Ovary (tissue), 9 donors: ENCODE results near the gene SZT2. TPM values are rescaled to one million over a fixed set of nuclear protein-coding genes. Genes with fewer than 3 reads are reported as not detected.

Experiments
- DNase-seq, 5 donors: peaks; one replicate each; pipeline ENCODE4 v3.0.0-alpha.2; 2019 to 2020
- H3K27ac ChIP-seq, 2 donors: fragments of 200-600 bp; one replicate each; pipeline versions ENCODE4 v1.5.1 to v1.8.0; 2019 to 2022
- H3K27me3 ChIP-seq: fragments of 200-600 bp; one replicate; pipeline ENCODE4 v1.8.0; 2022
- H3K36me3 ChIP-seq: fragments of 200-600 bp; sonication (generic); one replicate; pipeline ENCODE4 v1.5.1; 2019
- H3K4me1 ChIP-seq: one replicate; pipeline ENCODE4 v1.8.1; 2013; ENCODE audit warnings: mild to moderate bottlenecking, moderate library complexity; ENCODE audit not compliant: insufficient read depth
- H3K4me3 ChIP-seq: fragments of 200-600 bp; sonication (generic); one replicate; pipeline ENCODE4 v1.5.1; 2017
- H3K9me3 ChIP-seq, 2 donors: fragments of 200-600 bp in 1 of 2; sonication (generic) in 1 of 2; one replicate each; pipeline versions ENCODE4 v1.5.1 to v1.8.1; 2013 to 2019; ENCODE audit warnings: mild to moderate bottlenecking in 1 of 2, moderate library complexity in 1 of 2
- EP300 ChIP-seq: sonication (generic); formaldehyde crosslinking; IDR thresholded peaks from one replicate; pipeline ENCODE4 v1.6.1; 2017; ENCODE audit warnings: antibody characterized with exemption
- POLR2A ChIP-seq: fragments of 450-650 bp; IDR thresholded peaks from one replicate; pipeline ENCODE4 v1.6.1; 2017; ENCODE audit warnings: antibody characterized with exemption, mild to moderate bottlenecking, moderate library complexity
- WGBS, 3 donors: extraction: QIAGEN DNeasy Blood & Tissue Kit in 1 of 3; methylation state at CpG; one replicate each; pipeline versions ENCODE4 v1.1.5 to v1.1.7; 2013 to 2017; 5-methylcytosine and 5-hydroxymethylcytosine counted together
- intact Hi-C, 4 donors: fragments of 100-400 bp; cut with DNase I; formaldehyde crosslinking; loops; one replicate each; pipeline versions ENCODE4 v1.11.0 to v1.15.1; 2022 to 2023
- polyA plus RNA-seq, 2 donors: library from polyadenylated mRNA; stranded (reverse); fragments of 200-250 nt in 1 of 2; fragments of 350-450 nt in 1 of 2; fragmentation: Illumina TruSeq in 1 of 2; extraction: RNeasy Lipid Tissue Mini Kit (QIAGEN cat#74804) in 1 of 2; gene quantifications; one replicate each; pipeline ENCODE4 v1.2.3, GENCODE V29; 2013 to 2014
- total RNA-seq, 7 donors: library from RNA; depleted of rRNA in 2 of 7; stranded (reverse); fragments of >200 nt in 2 of 7; fragmentation: NEBNext Ultra II Directional in 3 of 7; extraction: Animal tissue kit (Norgen Biotek cat#: 25700) in 3 of 7; gene quantifications; one replicate each; pipeline versions ENCODE4 v1.1.0 to v1.2.4, GENCODE V29; 2016 to 2023
- TF ChIP-seq, protein P1 (sequence below), 3 donors: fragments of 450-650 bp in 2 of 3; fragments of 200-600 bp in 1 of 3; IDR thresholded peaks; one replicate each; pipeline versions ENCODE4 v1.5.1 to v1.8.0; 2016 to 2022; ENCODE audit warnings: antibody characterized with exemption in 3 of 3, mild to moderate bottlenecking in 1 of 3
- donor health status: DM: no; HTN: no; CAD: no; lungs with moderate emphysema.
- donor health status: DM: no; HTN: no; CAD: no.
- donor health status: Bipolar disorder and iron deficiency.
- donor health status: DM: yes; HTN: yes; CAD: no.
- donor health status: DM: no; HTN: no; CAD: no.
- donor health status: DM: yes; HTN: yes; CAD: no.

The SZT2 gene
- total and polyA plus RNA-seq, 9 donors = 16.8 to 89.3 (median 49.8) TPM

DNA sequence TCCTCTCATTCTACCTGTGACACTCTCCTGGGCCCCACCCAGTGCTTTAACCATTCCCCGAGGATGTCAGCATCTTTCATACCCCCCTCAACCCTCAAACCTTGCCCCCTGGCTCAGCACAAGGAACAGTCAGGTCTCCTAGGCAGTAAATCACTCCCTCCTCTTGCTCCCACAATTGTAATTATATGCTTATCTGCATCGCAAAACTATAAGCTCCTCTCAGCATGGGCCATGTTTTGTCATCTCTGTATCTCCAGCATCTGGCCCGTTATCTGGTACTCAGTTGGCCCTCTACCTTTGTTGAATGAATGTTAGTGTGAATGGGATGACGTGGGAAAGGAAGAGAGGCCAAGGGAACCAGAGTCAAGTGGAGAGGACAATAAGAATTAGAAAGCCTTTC lies 19.1 kb upstream of the SZT2 start:
- DNase-seq = no peak
- Histone ChIP-seq H3K27ac (no peak overlapping the region), H3K4me3 (no peak overlapping the region), H3K4me1 (peaks cover 11% of the 10 kb centered on the region), H3K36me3 (no peaks in the 10 kb centered on the region), H3K9me3 (no peaks in the 10 kb centered on the region), H3K27me3 (no peaks in the 10 kb centered on the region)
- intact Hi-C loops = no loop called here
- TF ChIP-seq EP300 = no peak
- TF ChIP-seq, protein P1, sequence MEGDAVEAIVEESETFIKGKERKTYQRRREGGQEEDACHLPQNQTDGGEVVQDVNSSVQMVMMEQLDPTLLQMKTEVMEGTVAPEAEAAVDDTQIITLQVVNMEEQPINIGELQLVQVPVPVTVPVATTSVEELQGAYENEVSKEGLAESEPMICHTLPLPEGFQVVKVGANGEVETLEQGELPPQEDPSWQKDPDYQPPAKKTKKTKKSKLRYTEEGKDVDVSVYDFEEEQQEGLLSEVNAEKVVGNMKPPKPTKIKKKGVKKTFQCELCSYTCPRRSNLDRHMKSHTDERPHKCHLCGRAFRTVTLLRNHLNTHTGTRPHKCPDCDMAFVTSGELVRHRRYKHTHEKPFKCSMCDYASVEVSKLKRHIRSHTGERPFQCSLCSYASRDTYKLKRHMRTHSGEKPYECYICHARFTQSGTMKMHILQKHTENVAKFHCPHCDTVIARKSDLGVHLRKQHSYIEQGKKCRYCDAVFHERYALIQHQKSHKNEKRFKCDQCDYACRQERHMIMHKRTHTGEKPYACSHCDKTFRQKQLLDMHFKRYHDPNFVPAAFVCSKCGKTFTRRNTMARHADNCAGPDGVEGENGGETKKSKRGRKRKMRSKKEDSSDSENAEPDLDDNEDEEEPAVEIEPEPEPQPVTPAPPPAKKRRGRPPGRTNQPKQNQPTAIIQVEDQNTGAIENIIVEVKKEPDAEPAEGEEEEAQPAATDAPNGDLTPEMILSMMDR (IDR thresholded peaks at IDR 0.05) = no peak
- TF ChIP-seq POLR2A = no peak
- WGBS, 3 donors = 71 to 79% (median 76%) methylated on average over 4 of the region's 4 CpGs

DNA sequence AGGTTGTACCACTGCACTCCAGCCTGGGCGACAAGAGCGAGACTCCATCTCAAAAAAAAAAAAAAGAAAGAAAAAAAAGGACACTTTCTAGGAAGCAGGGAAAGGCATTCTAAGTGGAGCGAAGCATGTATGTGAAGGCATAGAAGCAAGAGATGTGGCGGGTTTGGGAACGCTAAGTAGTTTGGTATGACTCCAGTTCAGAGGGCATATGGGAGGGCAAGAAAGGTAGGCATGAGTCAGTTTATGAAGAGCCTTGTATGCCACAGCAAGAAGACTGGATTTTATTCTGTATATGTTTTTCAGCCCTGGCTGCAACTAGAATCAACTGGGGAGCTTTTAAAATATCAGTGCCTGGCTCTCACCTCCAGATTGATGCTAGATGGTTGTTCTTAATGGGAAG lies 17.5 kb upstream of the SZT2 start:
- H3K27me3 ChIP-seq = no peaks in the 10 kb centered on the region
- intact Hi-C loops = no loop called here
- H3K27ac ChIP-seq = no peak overlapping the region
- no peaks in the 10 kb centered on the region for H3K9me3 ChIP-seq
- DNase-seq = no peak
- TF ChIP-seq EP300 = no peak
- no peak for TF ChIP-seq POLR2A
- TF ChIP-seq, protein P1 (IDR thresholded peaks at IDR 0.05) = no peak
- no peaks in the 10 kb centered on the region for H3K36me3 ChIP-seq
- peaks cover 5% of the 10 kb centered on the region for H3K4me1 ChIP-seq
- no peak overlapping the region for H3K4me3 ChIP-seq
- 90 to 94% (median 93%) methylated on average over 5 of the region's 5 CpGs for WGBS, 3 donors

DNA sequence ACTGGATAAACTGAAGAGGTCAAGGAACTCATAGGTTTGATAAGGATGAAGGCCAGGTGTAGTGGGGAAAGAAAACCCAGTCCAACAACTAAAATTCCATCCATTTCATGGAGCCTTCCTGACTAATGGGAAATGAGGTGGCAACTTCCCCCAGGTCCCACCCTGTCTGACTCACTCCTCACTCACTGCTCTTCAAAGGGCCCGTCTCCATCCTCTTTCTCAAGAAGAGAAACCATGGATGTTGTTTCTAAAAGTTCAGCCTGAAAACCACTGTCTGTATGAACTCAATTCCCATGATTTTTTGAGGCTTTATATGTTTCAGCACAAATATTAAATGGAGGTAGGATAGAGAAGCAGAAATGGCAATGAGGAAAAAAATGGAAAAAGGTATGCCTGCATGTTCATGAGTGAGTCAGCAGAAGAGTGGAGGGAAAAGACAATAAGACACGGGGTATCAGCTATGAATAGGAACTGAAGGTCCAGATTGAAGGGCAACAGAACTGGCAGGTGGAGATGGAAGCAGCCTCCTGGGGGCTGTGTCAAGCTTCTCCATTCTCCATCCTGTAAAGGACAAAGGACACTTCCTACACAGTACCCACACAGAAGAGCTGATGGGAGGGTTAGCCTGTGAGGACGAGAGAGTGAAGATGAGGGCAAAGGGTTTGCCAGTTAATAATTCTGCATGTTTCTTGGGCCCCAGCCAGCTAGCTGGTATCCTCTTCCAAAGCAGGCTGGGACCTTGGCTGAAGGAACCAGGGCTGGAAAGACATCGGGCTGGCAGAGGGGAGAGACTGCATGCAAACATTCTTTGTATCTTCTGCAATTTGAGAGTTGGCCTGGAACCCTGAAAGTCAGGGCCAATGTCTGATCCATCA lies 16.4 kb upstream of the SZT2 start:
- H3K4me1 ChIP-seq = peaks cover 5% of the 10 kb centered on the region
- no peak overlapping the region for H3K27ac ChIP-seq
- H3K9me3 ChIP-seq = no peaks in the 10 kb centered on the region
- TF ChIP-seq POLR2A (no peak), EP300 (no peak)
- TF ChIP-seq, protein P1 (IDR thresholded peaks at IDR 0.05) = no peak
- no peaks in the 10 kb centered on the region for H3K36me3 ChIP-seq
- DNase-seq = no peak
- intact Hi-C loops = no loop called here
- no peaks in the 10 kb centered on the region for H3K27me3 ChIP-seq
- no peak overlapping the region for H3K4me3 ChIP-seq
- WGBS, 3 donors = 71 to 79% (median 72%) methylated on average over 4 of the region's 4 CpGs

DNA sequence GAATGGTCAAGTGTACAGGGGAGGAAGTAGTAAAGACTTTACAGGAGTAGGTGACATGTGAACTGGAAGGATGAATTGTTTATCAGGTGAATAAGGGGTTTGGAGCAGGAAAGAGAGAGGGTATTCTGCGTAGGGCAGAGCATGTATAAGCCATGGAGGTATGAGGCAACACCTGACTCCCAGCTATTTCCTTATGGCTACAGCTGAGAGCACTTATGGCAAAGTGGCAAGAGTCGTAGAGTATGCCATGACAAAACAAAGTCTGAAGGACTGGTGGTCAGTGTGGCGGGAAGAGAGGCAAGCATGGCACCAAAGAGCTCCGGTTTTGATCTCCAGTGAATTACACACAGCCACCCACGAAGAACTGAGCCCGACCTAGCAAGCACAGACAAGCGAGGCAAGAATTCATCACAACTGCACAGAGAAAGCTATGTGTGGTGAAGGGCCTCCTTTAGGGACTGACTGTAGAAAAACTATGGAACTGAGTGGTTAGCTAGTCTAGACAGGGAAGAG lies 12.9 kb upstream of the SZT2 start:
- intact Hi-C loops = no loop called here
- H3K27ac ChIP-seq = no peak overlapping the region
- H3K27me3 ChIP-seq = no peaks in the 10 kb centered on the region
- H3K4me1 ChIP-seq = no peaks in the 10 kb centered on the region
- H3K9me3 ChIP-seq = no peaks in the 10 kb centered on the region
- WGBS, 3 donors = 92 to 95% (median 93%) methylated on average over 7 of the region's 7 CpGs
- TF ChIP-seq POLR2A (no peak), EP300 (no peak)
- TF ChIP-seq, protein P1 (IDR thresholded peaks at IDR 0.05) = no peak
- H3K4me3 ChIP-seq = no peak overlapping the region
- no peaks in the 10 kb centered on the region for H3K36me3 ChIP-seq
- DNase-seq = no peak
